DND-41 (cell line): ENCODE data around the gene GZF1.

Experiments
- ATAC-seq: fragments of 200-7000 bp; cut with Tn5 transposase; 3 replicates; pipeline ENCODE4 v1.9.1; 2021; ENCODE audit warnings: low read depth; ENCODE audit not compliant: insufficient read depth
- DNase-seq: peaks from one replicate; pipeline ENCODE4 v3.0.0-alpha.2; 2020
- H2AFZ ChIP-seq: 2 replicates; pipeline ENCODE4 v1.6.0; 2012; ENCODE audit warnings: low read depth, low read length
- H3K27ac ChIP-seq: 2 replicates; pipeline ENCODE4 v1.5.1; 2012; ENCODE audit warnings: low read length, inconsistent platforms
- H3K27me3 ChIP-seq: fragments of 200-600 bp; sonication (generic); 2 replicates; pipeline ENCODE4 v1.6.0; 2012; ENCODE audit warnings: low read length, mild to moderate bottlenecking, inconsistent platforms; ENCODE audit not compliant: insufficient read depth, poor library complexity
- H3K36me3 ChIP-seq: 2 replicates; pipeline ENCODE4 v1.5.1; 2012; ENCODE audit warnings: low read length, inconsistent platforms; ENCODE audit not compliant: insufficient read depth
- H3K4me1 ChIP-seq: 2 replicates; pipeline ENCODE4 v1.5.1; 2012; ENCODE audit warnings: mild to moderate bottlenecking, low read length; ENCODE audit not compliant: insufficient read depth
- H3K4me2 ChIP-seq: 2 replicates; pipeline ENCODE4 v1.6.0; 2012; ENCODE audit warnings: mild to moderate bottlenecking, moderate library complexity, low read length, inconsistent platforms; ENCODE audit not compliant: insufficient read depth
- H3K4me3 ChIP-seq, 2 experiments: fragments of 200-600 bp in 1 of 2; shearing (Covaris generic) in 1 of 2; 2 replicates each; pipeline ENCODE4 v1.5.1; 2012 to 2016; ENCODE audit warnings: inconsistent platforms in 2 of 2, low read length in 2 of 2, mild to moderate bottlenecking in 2 of 2, low read depth in 1 of 2, moderate library complexity in 1 of 2
- H3K79me2 ChIP-seq: 2 replicates; pipeline ENCODE4 v1.6.0; 2012; ENCODE audit warnings: low read length, inconsistent platforms; ENCODE audit not compliant: insufficient read depth
- H3K9ac ChIP-seq: 2 replicates; pipeline ENCODE4 v1.6.0; 2012; ENCODE audit warnings: low read depth, mild to moderate bottlenecking, inconsistent platforms, low read length, moderate library complexity
- H3K9me3 ChIP-seq: 2 replicates; pipeline ENCODE4 v1.5.1; 2012; ENCODE audit warnings: low read length, moderate library complexity, mild to moderate bottlenecking, inconsistent platforms; ENCODE audit not compliant: insufficient read depth, severe bottlenecking
- H4K20me1 ChIP-seq: 2 replicates; pipeline ENCODE4 v1.6.0; 2012; ENCODE audit warnings: low read length; ENCODE audit not compliant: insufficient read depth
- CTCF ChIP-seq: IDR thresholded peaks from 2 replicates; pipeline ENCODE4 v1.5.1; 2012; ENCODE audit warnings: borderline replicate concordance, low read length, moderate library complexity, mild to moderate bottlenecking; ENCODE audit not compliant: poor library complexity, severe bottlenecking; ENCODE audit errors: extremely low read depth
- EZH2 ChIP-seq: IDR thresholded peaks from 3 replicates; pipeline ENCODE4 v1.6.1; 2012; ENCODE audit warnings: borderline replicate concordance, low read depth, mild to moderate bottlenecking, moderate library complexity, low read length, inconsistent platforms; ENCODE audit not compliant: severe bottlenecking

The GZF1 gene

GRCh38 chr20:23331450-23332350 lies 30.3 kb upstream of the GZF1 start:
- TF ChIP-seq CTCF (no peak), EZH2 (no peak)
- Histone ChIP-seq H3K36me3 (no peaks in the 10 kb centered on the region), H3K27me3 (no peaks in the 10 kb centered on the region), H3K4me1 (no peaks in the 10 kb centered on the region), H3K79me2 (no peaks in the 10 kb centered on the region), H3K4me3 (no peak overlapping the region), H3K9me3 (peaks cover 3% of the 10 kb centered on the region), H3K4me2 (no peak overlapping the region), H2AFZ (no peak overlapping the region), H3K27ac (no peak overlapping the region), H3K9ac (no peak overlapping the region), H4K20me1 (no peaks in the 10 kb centered on the region)
- no peak for ATAC-seq
- no peak for DNase-seq

- H2AFZ ChIP-seq: no peak overlapping the region
- no peak overlapping the region for H3K27ac ChIP-seq
- no peaks in the 10 kb centered on the region for H4K20me1 ChIP-seq
- H3K4me3 ChIP-seq: no peak overlapping the region
- TF ChIP-seq EZH2 (no peak), CTCF (no peak)
- ATAC-seq: no peak
- no peaks in the 10 kb centered on the region for H3K79me2 ChIP-seq
- no peaks in the 10 kb centered on the region for H3K36me3 ChIP-seq
- no peak overlapping the region for H3K4me2 ChIP-seq
- peaks cover 3% of the 10 kb centered on the region for H3K9me3 ChIP-seq
- H3K9ac ChIP-seq: no peak overlapping the region
- H3K4me1 ChIP-seq: no peaks in the 10 kb centered on the region
- H3K27me3 ChIP-seq: no peaks in the 10 kb centered on the region
- DNase-seq: no peak
Observed at GRCh38 chr20:23332467-23332866, 29.5 kb upstream of the GZF1 start.

- Histone ChIP-seq H3K79me2 (no peaks in the 10 kb centered on the region), H3K27me3 (no peaks in the 10 kb centered on the region), H3K4me3 (no peak overlapping the region), H3K9me3 (peaks cover 3% of the 10 kb centered on the region), H2AFZ (no peak overlapping the region), H3K4me2 (no peak overlapping the region), H3K36me3 (no peaks in the 10 kb centered on the region), H3K9ac (no peak overlapping the region), H3K4me1 (no peaks in the 10 kb centered on the region), H4K20me1 (no peaks in the 10 kb centered on the region), H3K27ac (no peak overlapping the region)
- DNase-seq (no peak), ATAC-seq (no peak)
- no peak for TF ChIP-seq CTCF
Observed at GRCh38 chr20:23334111-23334510, 27.9 kb upstream of the GZF1 start.
